NCI-H82 (cell line): Measurements from ENCODE around the gene ADGRV1.
A peak's percentile ranks its signal among the peaks of the same experiment; 100 is the strongest.
"Not testable (repeated sequence)": the region's sequence is repeated elsewhere in the genome, so short reads cannot be mapped to it uniquely, and the experiment has no call there.

Experiments
- DNase-seq: peaks from one replicate; lab custom pipeline; 2025; lab: John Stamatoyannopoulos, UW

ADGRV1 gene

DNA sequence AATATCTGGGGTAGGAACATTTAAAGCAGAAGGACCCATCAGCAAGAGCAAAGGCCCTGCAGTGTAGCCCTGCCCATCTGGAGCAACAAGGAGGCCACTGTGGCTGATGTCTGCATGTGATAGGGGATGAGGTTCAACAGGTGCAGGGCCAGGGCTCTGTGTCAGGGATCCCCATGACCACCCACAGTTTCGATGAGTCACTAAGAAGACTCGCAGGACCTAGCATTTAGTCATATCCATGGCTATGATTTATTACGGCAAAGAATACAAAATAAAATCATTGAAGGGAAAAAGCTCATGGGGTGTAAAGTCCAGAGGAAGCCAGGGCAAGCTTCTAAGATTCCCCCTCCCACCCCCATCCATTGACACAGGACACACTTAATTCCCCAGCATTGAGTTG, 188.6 kb downstream of the ADGRV1 start:
- DNase-seq: no peak

DNA sequence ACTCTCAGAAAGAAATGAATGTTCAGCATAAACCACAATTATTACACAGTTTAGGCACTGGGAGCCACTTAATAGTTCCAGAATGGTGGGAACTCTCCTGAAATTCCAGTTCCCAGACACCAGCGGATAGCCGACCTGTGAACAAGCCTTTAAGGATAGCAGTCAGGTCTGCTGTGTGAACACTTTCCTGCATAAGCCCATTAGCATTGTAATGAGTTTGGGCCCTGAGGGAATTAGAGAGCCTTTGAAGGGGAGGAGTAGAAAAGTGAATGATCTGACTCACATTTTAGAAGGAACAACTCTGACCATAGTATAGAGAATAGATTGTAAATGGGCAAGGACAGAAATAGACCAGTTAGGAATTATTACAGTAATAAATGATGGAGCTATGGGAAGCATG, 189.1 kb downstream of the ADGRV1 start:
- DNase-seq: peak; percentile 76

DNA sequence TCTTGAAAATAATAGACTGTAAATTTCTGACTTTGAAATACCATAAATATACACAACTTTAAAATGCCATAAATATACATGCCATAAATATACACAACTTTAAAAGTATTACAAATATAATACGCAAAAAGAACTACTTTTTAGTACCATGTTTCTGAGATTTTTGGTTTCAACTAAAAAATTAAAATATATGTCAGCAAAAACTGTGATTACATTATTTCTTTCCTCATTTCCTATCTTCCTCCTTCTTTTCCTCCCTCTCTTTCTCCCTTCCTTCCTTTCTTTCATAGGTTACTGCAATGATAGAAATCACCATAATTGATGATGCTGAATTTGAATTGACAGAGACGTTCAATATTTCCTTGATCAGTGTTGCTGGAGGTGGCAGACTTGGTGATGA, 200.5 kb downstream of the ADGRV1 start:
- no peak for DNase-seq

GRCh38 chr5:90767710-90768109, 209.1 kb downstream of the ADGRV1 start:
- peak; percentile 3 for DNase-seq

DNA sequence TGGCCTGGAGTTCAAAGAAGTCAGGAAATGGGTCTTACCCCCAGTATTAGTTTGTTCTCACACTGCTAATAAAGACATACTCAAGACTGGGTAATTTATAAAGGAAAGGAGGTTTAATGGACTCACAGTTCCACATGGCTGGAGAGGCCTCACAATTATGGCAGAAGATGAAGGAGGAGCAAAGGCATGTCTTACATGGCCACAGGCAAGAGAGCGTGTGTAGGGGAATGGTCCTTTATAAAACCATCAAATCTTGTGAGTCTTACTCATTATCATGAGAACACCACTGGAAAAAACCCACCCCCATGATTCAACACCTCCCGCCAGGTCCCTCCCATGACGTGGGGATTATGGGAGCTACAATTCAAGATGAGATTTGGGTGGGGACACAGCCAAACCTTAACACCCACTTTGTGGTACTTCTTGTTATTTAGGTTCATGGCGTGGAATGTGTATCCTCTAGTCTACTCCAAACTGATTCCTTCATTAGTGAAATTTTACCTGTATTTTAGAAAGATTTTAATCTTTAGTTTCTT, 211.5 kb downstream of the ADGRV1 start:
- DNase-seq: not testable (repeated sequence)

DNA sequence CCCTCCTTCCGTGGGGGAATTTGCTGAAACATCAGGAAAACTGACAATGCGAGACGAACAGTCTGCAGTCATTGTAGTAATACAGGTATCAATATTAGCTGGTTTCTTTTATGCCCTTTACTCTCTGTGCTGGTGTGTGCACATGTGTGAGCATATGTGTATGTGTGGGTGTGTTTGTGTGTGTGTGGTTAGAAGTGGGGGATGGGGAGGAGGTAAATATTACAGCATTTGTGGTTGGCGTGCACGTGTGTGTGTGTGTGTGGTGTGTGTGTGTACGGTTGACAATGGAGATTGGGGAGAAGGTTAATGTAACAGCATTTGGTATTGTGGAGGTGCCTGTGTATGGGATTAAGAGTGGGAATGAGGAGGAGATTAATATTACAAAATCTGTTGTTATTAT, 219.4 kb downstream of the ADGRV1 start:
- no peak for DNase-seq

DNA sequence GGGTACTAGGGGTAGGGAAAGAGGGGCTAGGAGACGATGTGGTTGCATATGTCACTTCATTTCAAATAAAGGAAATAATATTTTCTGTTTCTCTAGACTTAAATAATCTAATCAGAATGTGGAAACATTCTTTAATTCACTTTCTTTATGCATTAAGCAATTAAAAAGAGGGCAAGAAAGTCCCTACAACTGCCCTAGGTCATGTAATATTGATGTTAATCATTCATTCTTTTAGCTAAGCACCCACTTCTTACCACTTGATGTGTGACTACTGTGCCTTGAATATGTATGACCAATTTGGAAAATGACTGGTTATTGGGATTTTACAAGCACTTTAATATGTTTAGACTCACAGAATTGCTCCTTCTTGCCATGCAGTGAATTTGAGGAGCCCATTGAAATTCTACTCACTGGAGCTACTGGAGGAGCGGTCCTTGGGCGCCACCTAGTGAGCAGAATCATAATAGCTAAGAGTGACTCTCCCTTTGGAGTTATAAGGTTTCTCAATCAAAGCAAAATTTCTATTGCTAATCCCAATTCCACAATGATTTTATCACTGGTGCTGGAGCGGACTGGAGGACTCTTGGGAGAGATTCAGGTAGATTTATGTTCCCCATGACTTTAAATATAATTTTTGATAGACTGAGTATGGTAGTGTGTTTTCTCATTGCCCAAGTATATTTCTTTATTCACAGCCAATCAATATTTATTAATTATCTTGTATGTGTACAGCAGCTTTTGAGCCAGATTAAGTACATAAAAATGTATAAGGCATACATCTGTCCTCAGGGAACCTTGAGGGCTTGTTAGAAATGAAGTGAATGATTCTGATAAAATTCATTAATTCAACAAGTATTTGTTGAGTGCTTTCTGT, 225.1 kb downstream of the ADGRV1 start:
- DNase-seq: peak; percentile 72

GRCh38 chr5:90786756-90787155, 228.2 kb downstream of the ADGRV1 start:
- no peak for DNase-seq

DNA sequence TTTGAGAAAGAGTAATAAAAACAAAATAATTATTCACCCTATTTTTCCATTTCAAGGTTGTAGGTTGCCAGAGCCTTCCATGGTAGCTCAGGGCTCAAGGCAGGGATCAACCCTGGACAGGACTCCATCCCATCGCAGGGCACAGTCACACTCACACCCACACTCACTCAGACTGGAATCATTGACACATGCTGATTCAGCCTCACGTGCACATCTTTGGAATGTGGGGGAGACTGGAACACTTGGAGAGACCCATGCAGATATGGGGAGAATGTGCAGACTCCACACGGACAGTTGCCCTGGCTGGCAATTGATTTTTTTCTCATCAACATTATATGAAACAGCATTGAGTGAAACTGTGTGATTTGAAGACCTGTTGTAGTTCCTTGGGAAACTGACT, 234.1 kb downstream of the ADGRV1 start:
- no peak for DNase-seq

DNA sequence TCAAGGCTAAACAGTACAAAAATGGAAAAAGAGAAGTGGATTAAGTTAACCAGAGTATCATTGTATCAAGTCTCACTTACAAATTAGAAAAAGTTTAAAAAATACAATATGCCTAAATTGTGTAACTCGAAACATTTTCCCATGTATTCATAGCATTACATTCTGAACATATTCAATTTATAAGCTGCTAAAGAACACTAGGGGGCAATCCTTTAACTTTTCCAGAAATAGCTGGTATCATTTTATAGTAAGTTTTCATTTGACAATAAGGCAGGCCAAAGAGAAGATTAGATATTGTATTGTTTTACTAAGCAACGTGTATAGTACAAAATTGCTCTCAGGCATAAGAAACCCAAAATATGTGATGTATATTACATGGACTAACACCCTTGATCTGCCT, 234.6 kb downstream of the ADGRV1 start:
- no peak for DNase-seq

GRCh38 chr5:90796919-90797318, 238.3 kb downstream of the ADGRV1 start:
- not testable (repeated sequence) for DNase-seq

- DNase-seq: not testable (repeated sequence)
Observed at GRCh38 chr5:90800082-90800481, 241.5 kb downstream of the ADGRV1 start.

- not testable (repeated sequence) for DNase-seq
Observed at GRCh38 chr5:90800515-90800914, 241.9 kb downstream of the ADGRV1 start.

- DNase-seq: peak; percentile 53
Observed at GRCh38 chr5:90802474-90803317, 244.1 kb downstream of the ADGRV1 start.

DNA sequence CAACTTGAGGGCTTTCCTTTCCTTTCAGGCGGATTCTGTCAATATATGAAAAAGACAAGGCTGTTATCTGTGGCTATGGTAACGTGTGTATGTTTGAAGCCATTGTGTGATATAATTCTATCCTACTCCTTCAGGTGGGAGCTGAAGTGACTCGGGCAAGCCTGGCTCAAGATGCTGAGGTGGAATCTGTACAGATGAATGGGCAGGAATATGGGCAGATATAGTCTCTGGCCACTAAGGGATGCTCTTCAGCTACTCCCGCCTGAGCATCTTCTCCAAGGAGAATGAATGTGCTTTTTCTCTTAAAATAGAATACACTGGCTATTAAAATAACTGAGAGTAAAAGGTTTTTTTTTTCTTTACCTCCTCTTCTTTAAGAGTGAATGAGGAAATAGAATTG, 244.8 kb downstream of the ADGRV1 start:
- DNase-seq: no peak

DNA sequence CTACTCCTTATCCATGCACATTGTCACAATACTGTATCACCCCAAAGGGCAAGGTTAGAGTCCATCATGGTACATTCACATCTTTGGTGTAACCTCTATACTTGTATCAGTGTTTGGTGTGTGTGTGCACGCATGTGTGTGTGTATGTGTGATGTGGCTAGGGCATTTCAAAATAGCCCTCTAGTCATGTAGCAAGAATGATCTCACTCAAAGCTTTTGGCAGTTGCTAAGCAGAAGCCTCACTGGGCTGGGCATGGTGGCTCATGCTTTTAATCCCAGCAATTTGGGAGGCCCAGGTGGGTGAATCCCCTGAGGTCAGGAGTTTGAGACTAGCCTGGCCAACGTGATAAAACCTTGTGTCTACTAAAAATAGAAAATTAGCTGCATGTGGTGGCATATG, 245.3 kb downstream of the ADGRV1 start:
- DNase-seq: no peak

- DNase-seq: no peak
Observed at GRCh38 chr5:90807496-90807895, 248.9 kb downstream of the ADGRV1 start.

GRCh38 chr5:90809311-90810056, 250.9 kb downstream of the ADGRV1 start:
- no peak for DNase-seq

- no peak for DNase-seq
Observed at GRCh38 chr5:90810211-90810610, 251.6 kb downstream of the ADGRV1 start.

- DNase-seq: no peak
Observed at GRCh38 chr5:90813392-90813791, 254.8 kb downstream of the ADGRV1 start.

DNA sequence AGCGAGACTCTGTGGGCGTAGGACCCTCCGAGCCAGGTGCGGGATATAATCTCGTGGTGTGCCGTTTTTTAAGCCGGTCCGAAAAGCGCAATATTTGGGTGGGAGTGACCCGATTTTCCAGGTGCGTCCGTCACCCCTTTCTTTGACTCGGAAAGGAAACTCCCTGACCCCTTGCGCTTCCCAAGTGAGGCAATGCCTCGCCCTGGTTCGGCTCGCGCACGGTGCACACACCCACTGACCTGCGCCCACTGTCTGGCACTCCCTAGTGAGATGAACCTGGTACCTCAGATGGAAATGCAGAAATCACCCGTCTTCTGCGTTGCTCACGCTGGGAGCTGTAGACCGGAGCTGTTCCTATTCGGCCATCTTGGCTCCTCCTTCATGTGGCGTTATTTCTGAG, 263.5 kb downstream of the ADGRV1 start:
- not testable (repeated sequence) for DNase-seq

- DNase-seq: no peak
Observed at GRCh38 chr5:90824436-90824835, 265.8 kb downstream of the ADGRV1 start.
